ENCODE measurements around the gene OAF. TPM values are rescaled to one million over a fixed set of nuclear protein-coding genes. Genes with fewer than 3 reads are reported as not detected.

Gene OAF
- total RNA-seq, 1 donor from 2014 or later: 40.2 TPM

DNA sequence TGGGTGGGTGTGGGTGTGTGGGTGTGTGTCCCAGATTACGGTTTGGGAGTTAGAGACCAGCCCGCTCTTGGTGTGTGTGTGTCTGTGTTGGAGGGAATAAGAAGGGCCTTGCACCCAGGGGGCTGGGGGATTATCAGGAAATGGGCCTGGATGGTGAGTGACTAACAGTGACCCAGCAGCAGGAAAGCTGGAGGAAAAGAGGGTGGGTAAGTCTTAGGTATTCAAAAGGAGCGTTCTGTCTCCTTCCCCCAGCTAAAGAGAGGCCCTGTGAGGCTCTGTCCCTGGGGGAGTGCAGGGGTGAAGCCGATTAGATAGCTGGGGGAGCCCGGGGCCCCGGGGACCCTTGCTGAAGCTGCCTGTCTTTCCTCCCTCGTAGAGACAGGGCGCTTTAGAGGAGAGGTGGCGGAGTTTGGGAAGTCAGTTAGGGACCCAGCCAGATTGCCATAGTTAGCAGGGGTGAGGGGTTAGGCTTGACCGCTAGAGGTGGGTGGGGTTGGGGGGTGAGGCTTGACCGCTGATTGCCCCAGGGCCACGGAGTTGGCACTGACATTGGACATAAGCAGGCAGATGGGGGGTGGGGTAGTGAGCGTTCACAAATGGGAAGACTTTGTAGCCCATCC, 1.5 kb downstream of the OAF start:
- no peaks in the 10 kb centered on the region for H3K36me3 Mint-ChIP-seq (ENCODE audit: low read depth)
- peaks cover 4% of the 10 kb centered on the region for H3K27me3 Mint-ChIP-seq (ENCODE audit: low read depth)
- peak overlapping the region; percentile 92 for H3K27ac Mint-ChIP-seq (ENCODE audit: unreplicated experiment)
- H3K4me3 Mint-ChIP-seq: peak overlapping the region; percentile 99
- H3K4me1 Mint-ChIP-seq: peaks cover 66% of the 10 kb centered on the region
- no peak for DNase-seq (ENCODE audit: low read depth, low spot score)
- H3K9me3 Mint-ChIP-seq: no peaks in the 10 kb centered on the region
- TF ChIP-seq, protein P1, sequence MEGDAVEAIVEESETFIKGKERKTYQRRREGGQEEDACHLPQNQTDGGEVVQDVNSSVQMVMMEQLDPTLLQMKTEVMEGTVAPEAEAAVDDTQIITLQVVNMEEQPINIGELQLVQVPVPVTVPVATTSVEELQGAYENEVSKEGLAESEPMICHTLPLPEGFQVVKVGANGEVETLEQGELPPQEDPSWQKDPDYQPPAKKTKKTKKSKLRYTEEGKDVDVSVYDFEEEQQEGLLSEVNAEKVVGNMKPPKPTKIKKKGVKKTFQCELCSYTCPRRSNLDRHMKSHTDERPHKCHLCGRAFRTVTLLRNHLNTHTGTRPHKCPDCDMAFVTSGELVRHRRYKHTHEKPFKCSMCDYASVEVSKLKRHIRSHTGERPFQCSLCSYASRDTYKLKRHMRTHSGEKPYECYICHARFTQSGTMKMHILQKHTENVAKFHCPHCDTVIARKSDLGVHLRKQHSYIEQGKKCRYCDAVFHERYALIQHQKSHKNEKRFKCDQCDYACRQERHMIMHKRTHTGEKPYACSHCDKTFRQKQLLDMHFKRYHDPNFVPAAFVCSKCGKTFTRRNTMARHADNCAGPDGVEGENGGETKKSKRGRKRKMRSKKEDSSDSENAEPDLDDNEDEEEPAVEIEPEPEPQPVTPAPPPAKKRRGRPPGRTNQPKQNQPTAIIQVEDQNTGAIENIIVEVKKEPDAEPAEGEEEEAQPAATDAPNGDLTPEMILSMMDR (conservative IDR thresholded peaks at IDR 0.05): no peak

DNA sequence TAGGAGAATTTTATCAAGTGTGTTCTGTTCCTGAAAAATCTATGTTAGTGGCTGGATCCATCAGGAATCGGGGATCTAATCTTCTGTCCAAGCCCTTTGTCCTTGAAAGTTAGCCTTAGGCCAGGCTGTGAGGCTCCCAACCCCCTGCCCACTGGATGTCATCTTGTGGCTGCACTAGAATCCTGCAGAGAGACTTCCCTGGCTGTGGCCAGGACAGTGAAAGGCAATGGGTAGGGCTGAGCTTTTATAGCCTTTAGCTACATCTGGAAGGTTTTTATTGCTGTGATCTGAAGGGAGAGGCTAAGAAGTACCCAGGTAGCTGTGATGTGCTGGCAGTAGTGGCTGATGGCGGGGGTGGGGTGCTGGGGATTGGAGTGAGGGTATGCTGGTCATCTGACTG, 2.1 kb downstream of the OAF start:
- Mint-ChIP-seq H3K4me1 (peaks cover 66% of the 10 kb centered on the region), H3K36me3 (ENCODE audit: low read depth) (no peaks in the 10 kb centered on the region), H3K27ac (ENCODE audit: unreplicated experiment) (peak overlapping the region; percentile 87), H3K4me3 (peak overlapping the region; percentile 99), H3K9me3 (no peaks in the 10 kb centered on the region), H3K27me3 (ENCODE audit: low read depth) (peaks cover 4% of the 10 kb centered on the region)
- TF ChIP-seq, protein P1 (conservative IDR thresholded peaks at IDR 0.05): no peak
- no peak for DNase-seq (ENCODE audit: low read depth, low spot score)

DNA sequence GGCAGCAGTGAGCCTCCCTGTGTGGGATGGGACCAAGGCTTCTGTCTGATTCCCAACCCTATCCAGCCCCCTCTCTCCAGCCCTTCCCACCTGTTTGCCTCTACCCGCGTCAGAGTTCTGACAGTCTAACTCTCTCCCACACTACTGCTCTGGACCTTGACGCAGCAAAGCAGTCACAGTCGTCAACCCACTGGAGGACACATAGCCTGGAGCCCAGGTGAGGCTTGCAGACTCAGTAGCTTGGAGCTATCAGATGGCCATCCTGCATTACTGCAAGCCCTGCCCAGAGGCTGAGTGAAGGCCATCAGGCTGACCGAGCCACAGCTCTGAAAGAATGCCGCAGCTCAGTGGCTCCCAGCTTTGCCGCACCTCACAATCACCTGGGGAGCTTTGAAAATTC, 3.7 kb downstream of the OAF start:
- DNase-seq (ENCODE audit: low read depth, low spot score): no peak
- Mint-ChIP-seq H3K9me3 (no peaks in the 10 kb centered on the region), H3K27ac (ENCODE audit: unreplicated experiment) (no peak overlapping the region), H3K27me3 (ENCODE audit: low read depth) (peaks cover 4% of the 10 kb centered on the region), H3K36me3 (ENCODE audit: low read depth) (no peaks in the 10 kb centered on the region), H3K4me3 (peak overlapping the region; percentile 54), H3K4me1 (peaks cover 66% of the 10 kb centered on the region)
- TF ChIP-seq, protein P1 (conservative IDR thresholded peaks at IDR 0.05): no peak

DNA sequence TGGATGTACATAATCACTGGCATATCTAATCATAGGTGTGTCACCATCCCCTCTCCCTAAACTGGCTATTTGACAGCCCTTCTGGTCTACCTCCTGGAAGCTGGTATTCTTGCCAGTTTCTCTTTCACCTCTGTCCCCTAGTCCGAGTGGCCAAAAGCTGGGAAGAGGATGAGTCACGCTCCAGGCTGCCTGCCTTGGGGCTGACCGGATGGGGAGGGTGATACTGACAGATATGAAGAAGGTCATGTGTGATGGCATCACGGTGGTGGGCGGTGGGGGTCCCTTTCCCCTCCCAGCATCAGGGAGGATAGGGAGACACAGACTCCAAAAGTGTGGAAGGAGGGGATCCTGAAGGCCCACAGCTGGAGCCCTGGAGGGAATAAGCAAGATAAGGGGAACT, 4.8 kb downstream of the OAF start:
- Mint-ChIP-seq H3K9me3 (no peaks in the 10 kb centered on the region), H3K4me3 (peak overlapping the region; percentile 19), H3K27me3 (ENCODE audit: low read depth) (peaks cover 4% of the 10 kb centered on the region), H3K4me1 (peaks cover 68% of the 10 kb centered on the region), H3K27ac (ENCODE audit: unreplicated experiment) (peak overlapping the region; percentile 38), H3K36me3 (ENCODE audit: low read depth) (no peaks in the 10 kb centered on the region)
- TF ChIP-seq, protein P1 (conservative IDR thresholded peaks at IDR 0.05): no peak
- DNase-seq (ENCODE audit: low read depth, low spot score): no peak

DNA sequence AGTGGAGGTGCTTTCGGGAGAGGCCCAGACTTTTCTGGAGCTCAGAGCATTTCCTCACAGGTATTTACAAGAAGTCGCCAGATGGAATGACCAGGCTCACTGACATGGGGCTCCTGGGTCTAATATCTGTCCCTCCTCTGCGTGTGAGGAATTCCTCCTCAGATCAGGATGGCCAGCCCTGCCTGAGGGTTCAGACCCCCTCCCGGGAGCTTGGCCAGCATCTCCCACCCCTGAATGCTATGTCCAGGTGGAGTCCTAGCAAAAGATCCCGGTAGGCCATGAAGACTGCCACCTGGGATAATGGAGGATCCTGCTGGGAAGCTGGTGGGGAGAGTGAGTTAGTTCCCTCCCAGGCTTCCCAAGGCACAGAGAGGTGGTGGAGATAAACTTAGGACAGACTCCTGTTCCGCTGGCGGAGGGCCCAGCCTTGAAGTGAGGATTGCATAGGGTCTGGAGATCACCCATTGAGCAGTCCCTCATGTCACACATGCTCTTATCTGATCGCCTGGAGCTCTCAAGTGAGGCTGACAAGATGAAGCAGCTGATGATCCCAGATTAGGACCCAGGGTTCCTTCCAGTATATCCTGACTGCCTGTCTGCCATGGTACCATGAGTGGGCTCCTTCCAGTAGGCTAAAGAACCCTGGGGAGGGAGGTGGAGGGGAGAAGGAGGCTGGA, 5.7 kb downstream of the OAF start:
- peaks cover 3% of the 10 kb centered on the region for H3K27me3 Mint-ChIP-seq (ENCODE audit: low read depth)
- TF ChIP-seq, protein P1 (conservative IDR thresholded peaks at IDR 0.05): no peak
- H3K27ac Mint-ChIP-seq (ENCODE audit: unreplicated experiment): peak overlapping the region; percentile 38
- peaks cover 69% of the 10 kb centered on the region for H3K4me1 Mint-ChIP-seq
- no peaks in the 10 kb centered on the region for H3K36me3 Mint-ChIP-seq (ENCODE audit: low read depth)
- H3K4me3 Mint-ChIP-seq: peak overlapping the region; percentile 23
- no peak for DNase-seq (ENCODE audit: low read depth, low spot score)
- H3K9me3 Mint-ChIP-seq: no peaks in the 10 kb centered on the region

Measured in neural crest cell (in vitro differentiated cells).